ENCODE measurements around the gene OLAH.

- TF ChIP-seq POLR2A (IDR thresholded peaks at IDR 0.05; ENCODE audit: low read length) (no peak), GATA1 (IDR thresholded peaks at IDR 0.05; ENCODE audit: low read depth, low read length) (no peak)
These were observed 9.3 kb downstream of the OLAH start for GRCh38 chr10:15053061-15053460.

All from erythroblast (primary cell).